DOHH2 (cell line): Measurements from ENCODE around the gene AMOT.

Source experiments
- H3F3A ChIP-seq: fragments of 200-600 bp; sonication (generic), shearing (Covaris generic); 2 replicates; pipeline ENCODE4 v1.6.0; 2016; ENCODE audit warnings: antibody characterized with exemption, mild to moderate bottlenecking; ENCODE audit not compliant: control insufficient read depth, insufficient read depth
- H3K27ac ChIP-seq: fragments of 200-600 bp; sonication (generic); 2 replicates; pipeline ENCODE4 v1.5.1; 2014; ENCODE audit warnings: low read depth, mild to moderate bottlenecking, low read length, moderate library complexity
- H3K27me3 ChIP-seq: fragments of 200-600 bp; sonication (generic); 2 replicates; pipeline ENCODE4 v1.6.1; 2014; ENCODE audit warnings: mild to moderate bottlenecking, low read length, mixed read lengths; ENCODE audit not compliant: control insufficient read depth
- H3K36me3 ChIP-seq: fragments of 200-600 bp; sonication (generic); 2 replicates; pipeline ENCODE4 v1.6.1; 2014; ENCODE audit warnings: mild to moderate bottlenecking, low read length, moderate library complexity, mixed read lengths; ENCODE audit not compliant: control insufficient read depth
- H3K4me1 ChIP-seq: fragments of 200-600 bp; sonication (generic); 2 replicates; pipeline ENCODE4 v1.6.1; 2014; ENCODE audit warnings: mild to moderate bottlenecking, low read length, mixed read lengths; ENCODE audit not compliant: control insufficient read depth
- H3K4me2 ChIP-seq: fragments of 200-600 bp; sonication (generic); 2 replicates; pipeline ENCODE4 v1.6.0; 2014; ENCODE audit warnings: mild to moderate bottlenecking, low read length, moderate library complexity
- H3K4me3 ChIP-seq: fragments of 200-600 bp; sonication (generic); 2 replicates; pipeline ENCODE4 v1.5.1; 2014; ENCODE audit warnings: mild to moderate bottlenecking, low read length, mixed read lengths
- H3K79me2 ChIP-seq: fragments of 200-600 bp; sonication (generic); 2 replicates; pipeline ENCODE4 v1.6.1; 2014; ENCODE audit warnings: mild to moderate bottlenecking, low read length, mixed read lengths; ENCODE audit not compliant: control insufficient read depth
- H3K9me2 ChIP-seq: fragments of 200-600 bp; sonication (generic); replicated peaks from 2 replicates; pipeline ENCODE4 v1.6.1; 2014; ENCODE audit warnings: mild to moderate bottlenecking, low read length, mixed read lengths; ENCODE audit not compliant: control insufficient read depth
- H3K9me3 ChIP-seq: fragments of 200-600 bp; sonication (generic); 2 replicates; pipeline ENCODE4 v1.6.1; 2014; ENCODE audit warnings: antibody characterized with exemption, low read length, mixed read lengths; ENCODE audit not compliant: control insufficient read depth, insufficient read depth
- H4K20me1 ChIP-seq: fragments of 200-600 bp; sonication (generic); 2 replicates; pipeline ENCODE4 v1.6.0; 2014; ENCODE audit warnings: low read depth, mild to moderate bottlenecking, antibody characterized with exemption, low read length, moderate library complexity; ENCODE audit not compliant: control insufficient read depth, insufficient read depth
- CTCF ChIP-seq: fragments of 200-600 bp; sonication (generic); IDR thresholded peaks from one replicate; pipeline ENCODE4 v1.5.1; 2014; ENCODE audit warnings: antibody characterized with exemption, mild to moderate bottlenecking, low read depth, low read length; ENCODE audit not compliant: poor library complexity, severe bottlenecking
- EZH2phosphoT487 ChIP-seq: fragments of 200-600 bp; sonication (generic); IDR thresholded peaks from 2 replicates; pipeline ENCODE4 v1.6.1; 2017; ENCODE audit warnings: borderline replicate concordance, mild to moderate bottlenecking, antibody characterized with exemption, low read length, moderate library complexity, mixed read lengths

Gene AMOT

GRCh38 chrX:112846187-112846586, 5.6 kb upstream of the AMOT start:
- H4K20me1 ChIP-seq, result no peaks in the 10 kb centered on the region
- no peaks in the 10 kb centered on the region for H3K27me3 ChIP-seq

GRCh38 chrX:112844250-112844649, 3.6 kb upstream of the AMOT start:
- Histone ChIP-seq H3K27me3 (no peaks in the 10 kb centered on the region), H3K4me1 (no peaks in the 10 kb centered on the region), H3K9me2 (no peaks in the 10 kb centered on the region), H3K79me2 (no peaks in the 10 kb centered on the region), H3K4me3 (no peak overlapping the region), H3K4me2 (no peak overlapping the region), H3F3A (no peaks in the 10 kb centered on the region), H4K20me1 (no peaks in the 10 kb centered on the region), H3K27ac (no peak overlapping the region), H3K36me3 (no peaks in the 10 kb centered on the region), H3K9me3 (no peaks in the 10 kb centered on the region)
- no peak for TF ChIP-seq CTCF
- TF ChIP-seq EZH2phosphoT487, result no peak

More at GRCh38 chrX:112846187-112846586, 5.6 kb upstream of the AMOT start:
- Histone ChIP-seq H3K36me3 (no peaks in the 10 kb centered on the region), H3F3A (no peaks in the 10 kb centered on the region), H3K4me3 (no peak overlapping the region), H3K9me2 (no peaks in the 10 kb centered on the region), H3K4me1 (no peaks in the 10 kb centered on the region), H3K4me2 (no peak overlapping the region), H3K9me3 (no peaks in the 10 kb centered on the region), H3K27ac (no peak overlapping the region), H3K79me2 (no peaks in the 10 kb centered on the region)
- no peak for TF ChIP-seq EZH2phosphoT487
- TF ChIP-seq CTCF, result no peak

GRCh38 chrX:112841820-112842157, 1.2 kb upstream of the AMOT start:
- Histone ChIP-seq H3K4me2 (peak overlapping the region; percentile 71), H3K9me3 (no peaks in the 10 kb centered on the region), H3K36me3 (no peaks in the 10 kb centered on the region), H3K27me3 (no peaks in the 10 kb centered on the region), H3K79me2 (no peaks in the 10 kb centered on the region), H3K4me1 (no peaks in the 10 kb centered on the region), H3K9me2 (no peaks in the 10 kb centered on the region), H3K27ac (no peak overlapping the region), H4K20me1 (no peaks in the 10 kb centered on the region), H3F3A (no peaks in the 10 kb centered on the region), H3K4me3 (no peak overlapping the region)
- TF ChIP-seq CTCF, result no peak
- no peak for TF ChIP-seq EZH2phosphoT487
